ENCODE results near the gene AVEN. TPM values are rescaled to one million over a fixed set of nuclear protein-coding genes. Genes with fewer than 3 reads are reported as not detected.

The AVEN gene
- total RNA-seq, 1 donor from 2014 or later: 11.5 TPM

- no peaks in the 10 kb centered on the region for H3K4me1 ChIP-seq
- intact Hi-C loops (cut with DNase I): no loop called here
Observed at GRCh38 chr15:34076785-34077184, 37.8 kb upstream of the AVEN start.

GRCh38 chr15:34070003-34070402, 31.0 kb upstream of the AVEN start:
- H3K4me1 ChIP-seq: no peaks in the 10 kb centered on the region
- ATAC-seq (no peak), DNase-seq (no peak)
- intact Hi-C loops (cut with DNase I): no loop called here
- H3K27me3 ChIP-seq: no peaks in the 10 kb centered on the region
- no peak overlapping the region for H3K4me3 ChIP-seq
- no peaks in the 10 kb centered on the region for H3K36me3 ChIP-seq
- no peak for TF ChIP-seq CTCF (IDR thresholded peaks at IDR 0.05)
- no peak overlapping the region for H3K27ac ChIP-seq
- no peaks in the 10 kb centered on the region for H3K9me3 ChIP-seq

More at GRCh38 chr15:34076785-34077184, 37.8 kb upstream of the AVEN start:
- Histone ChIP-seq H3K27ac (no peak overlapping the region), H3K36me3 (no peaks in the 10 kb centered on the region), H3K9me3 (no peaks in the 10 kb centered on the region), H3K27me3 (no peaks in the 10 kb centered on the region), H3K4me3 (no peak overlapping the region)
- ATAC-seq: no peak
- no peak for TF ChIP-seq CTCF (IDR thresholded peaks at IDR 0.05)
- no peak for DNase-seq

GRCh38 chr15:34065941-34066340, 26.9 kb upstream of the AVEN start:
- no peaks in the 10 kb centered on the region for H3K36me3 ChIP-seq
- intact Hi-C loops (cut with DNase I): loop anchor here (10.0 kb wide), 1 partner anchor 139 kb away; no protein-coding TSS in a partner anchor
- H3K27ac ChIP-seq: no peak overlapping the region
- no peaks in the 10 kb centered on the region for H3K27me3 ChIP-seq
- H3K4me1 ChIP-seq: no peaks in the 10 kb centered on the region
- ATAC-seq (no peak), DNase-seq (no peak)
- H3K4me3 ChIP-seq: no peak overlapping the region
- no peak for TF ChIP-seq CTCF (IDR thresholded peaks at IDR 0.05)
- H3K9me3 ChIP-seq: no peaks in the 10 kb centered on the region

- ATAC-seq (no peak), DNase-seq (no peak)
- H3K27ac ChIP-seq: no peak overlapping the region
- intact Hi-C loops (cut with DNase I): loop anchor here (10.0 kb wide), 1 partner anchor 140 kb away; no protein-coding TSS in a partner anchor
- H3K27me3 ChIP-seq: no peaks in the 10 kb centered on the region
- TF ChIP-seq CTCF (IDR thresholded peaks at IDR 0.05): no peak
- H3K4me3 ChIP-seq: no peak overlapping the region
- no peaks in the 10 kb centered on the region for H3K4me1 ChIP-seq
- no peaks in the 10 kb centered on the region for H3K9me3 ChIP-seq
- no peaks in the 10 kb centered on the region for H3K36me3 ChIP-seq
Observed at GRCh38 chr15:34065261-34065660, 26.3 kb upstream of the AVEN start.

GRCh38 chr15:34064438-34064837, 25.4 kb upstream of the AVEN start:
- H3K4me1 ChIP-seq: no peaks in the 10 kb centered on the region
- no peak overlapping the region for H3K4me3 ChIP-seq
- ATAC-seq (no peak), DNase-seq (no peak)
- no peak overlapping the region for H3K27ac ChIP-seq
- intact Hi-C loops (cut with DNase I): loop anchor here (10.0 kb wide), 1 partner anchor 140 kb away; no protein-coding TSS in a partner anchor
- H3K36me3 ChIP-seq: no peaks in the 10 kb centered on the region
- no peak for TF ChIP-seq CTCF (IDR thresholded peaks at IDR 0.05)
- no peaks in the 10 kb centered on the region for H3K27me3 ChIP-seq
- no peaks in the 10 kb centered on the region for H3K9me3 ChIP-seq

- no peaks in the 10 kb centered on the region for H3K9me3 ChIP-seq
- intact Hi-C loops (cut with DNase I): loop anchor here (10.0 kb wide), 1 partner anchor 145 kb away; no protein-coding TSS in a partner anchor
- no peak for TF ChIP-seq CTCF (IDR thresholded peaks at IDR 0.05)
- ATAC-seq (no peak), DNase-seq (no peak)
- H3K4me3 ChIP-seq: no peak overlapping the region
- H3K27ac ChIP-seq: no peak overlapping the region
- no peaks in the 10 kb centered on the region for H3K36me3 ChIP-seq
- no peaks in the 10 kb centered on the region for H3K4me1 ChIP-seq
- H3K27me3 ChIP-seq: no peaks in the 10 kb centered on the region
Observed at GRCh38 chr15:34059946-34060345, 20.9 kb upstream of the AVEN start.
